WTC11 (cell line): ENCODE data around the gene MARCHF10. TPM values are rescaled to one million over a fixed set of nuclear protein-coding genes. Genes with fewer than 3 reads are reported as not detected.

Experiments
- ATAC-seq: fragments of 200-7000 bp; cut with Tn5 transposase; 2 replicates; pipeline ENCODE4 v1.10.0; 2021; ENCODE audit warnings: mild to moderate bottlenecking, moderate library complexity
- CTCF ChIA-PET: fragments of 300-600 bp; sonication (Branson Sonifier 250); formaldehyde crosslinking; loops from one replicate; lab custom pipeline; 2021; ENCODE audit warnings: antibody characterized with exemption; lab: Charles Lee
- POLR2A ChIA-PET: fragments of 350-600 bp; sonication (Branson Sonifier 250); formaldehyde crosslinking; loops from one replicate; lab custom pipeline; 2021; ENCODE audit warnings: antibody characterized with exemption; lab: Charles Lee
- DNase-seq: peaks from one replicate; pipeline ENCODE4 v3.0.0; 2021; ENCODE audit warnings: low spot score
- H3K27ac Mint-ChIP-seq: 2 replicates; pipeline ENCODE4 v1.8.0; 2021; ENCODE audit warnings: mixed read lengths
- H3K27me3 Mint-ChIP-seq: 2 replicates; pipeline ENCODE4 v1.8.0; 2021; ENCODE audit warnings: low read depth, mild to moderate bottlenecking, moderate library complexity, mixed read lengths
- H3K36me3 Mint-ChIP-seq: 2 replicates; pipeline ENCODE4 v1.8.0; 2021; ENCODE audit warnings: mixed read lengths
- H3K4me1 Mint-ChIP-seq: 2 replicates; pipeline ENCODE4 v1.8.0; 2022; ENCODE audit warnings: mixed read lengths
- H3K4me3 Mint-ChIP-seq: 2 replicates; pipeline ENCODE4 v1.8.0; 2021; ENCODE audit warnings: mild to moderate bottlenecking, moderate library complexity, mixed read lengths
- H3K9me3 Mint-ChIP-seq: 2 replicates; pipeline ENCODE4 v1.8.0; 2021; ENCODE audit warnings: mixed read lengths
- ATF6 ChIP-seq: sonication (generic); formaldehyde crosslinking; IDR thresholded peaks from 2 replicates; pipeline ENCODE4 v1.8.1; 2023; ENCODE audit warnings: mild to moderate bottlenecking, missing genetic modification reagents
- CREB1 ChIP-seq: sonication (generic); formaldehyde crosslinking; IDR thresholded peaks from 2 replicates; pipeline ENCODE4 v1.8.0; 2023; ENCODE audit warnings: mild to moderate bottlenecking, missing genetic modification reagents
- ETV6 ChIP-seq: sonication (generic); formaldehyde crosslinking; IDR thresholded peaks from 2 replicates; pipeline ENCODE4 v1.8.1; 2022; ENCODE audit warnings: mild to moderate bottlenecking, missing genetic modification reagents
- FOXP4 ChIP-seq: sonication (generic); formaldehyde crosslinking; IDR thresholded peaks from 2 replicates; pipeline ENCODE4 v1.8.0; 2022; ENCODE audit warnings: mild to moderate bottlenecking, missing genetic modification reagents
- NR3C1 ChIP-seq: sonication (generic); formaldehyde crosslinking; conservative IDR thresholded peaks from 2 replicates; pipeline ENCODE4 v1.8.1; 2023; ENCODE audit warnings: low read depth, mild to moderate bottlenecking, missing genetic modification reagents
- RELA ChIP-seq: sonication (generic); formaldehyde crosslinking; IDR thresholded peaks from 2 replicates; pipeline ENCODE4 v1.8.1; 2022; ENCODE audit warnings: missing genetic modification reagents, mild to moderate bottlenecking, borderline replicate concordance
- SMAD3 ChIP-seq: sonication (generic); formaldehyde crosslinking; IDR thresholded peaks from 2 replicates; pipeline ENCODE4 v1.8.0; 2022; ENCODE audit warnings: missing genetic modification reagents, mild to moderate bottlenecking, borderline replicate concordance
- SOX15 ChIP-seq: fragments of 250-450 bp; sonication (Bioruptor Pico); IDR thresholded peaks from 2 replicates; pipeline ENCODE4 v1.9.0; 2021; ENCODE audit warnings: mild to moderate bottlenecking
- TEAD4 ChIP-seq: sonication (generic); formaldehyde crosslinking; IDR thresholded peaks from 2 replicates; pipeline ENCODE4 v1.8.0; 2022; ENCODE audit warnings: mild to moderate bottlenecking, missing genetic modification reagents
- ZBTB21 ChIP-seq: sonication (generic); formaldehyde crosslinking; IDR thresholded peaks from 2 replicates; pipeline ENCODE4 v1.8.1; 2023; ENCODE audit warnings: mild to moderate bottlenecking, missing genetic modification reagents, borderline replicate concordance
- ZNF138 ChIP-seq: sonication (generic); formaldehyde crosslinking; conservative IDR thresholded peaks from 2 replicates; pipeline ENCODE4 v1.8.1; 2022; ENCODE audit warnings: mild to moderate bottlenecking, moderate library complexity, missing genetic modification reagents
- ZNF263 ChIP-seq: sonication (generic); formaldehyde crosslinking; IDR thresholded peaks from 2 replicates; pipeline ENCODE4 v1.8.1; 2022; ENCODE audit warnings: low read depth, mild to moderate bottlenecking, moderate library complexity, missing genetic modification reagents
- ZNF416 ChIP-seq: fragments of 250-450 bp; sonication (Bioruptor Pico); IDR thresholded peaks from 2 replicates; pipeline ENCODE4 v1.9.0; 2021; ENCODE audit warnings: mild to moderate bottlenecking, inconsistent platforms
- ZNF423 ChIP-seq: fragments of 250-450 bp; sonication (Bioruptor Pico); IDR thresholded peaks from 2 replicates; pipeline ENCODE4 v2.1.2; 2022; ENCODE audit warnings: mild to moderate bottlenecking, moderate library complexity
- ZNF512 ChIP-seq: sonication (generic); formaldehyde crosslinking; IDR thresholded peaks from 2 replicates; pipeline ENCODE4 v1.8.1; 2022; ENCODE audit warnings: missing genetic modification reagents, borderline replicate concordance
- ZSCAN18 ChIP-seq: fragments of 250-450 bp; sonication (Bioruptor Pico); IDR thresholded peaks from 2 replicates; pipeline ENCODE4 v2.1.2; 2022; ENCODE audit warnings: mild to moderate bottlenecking, moderate library complexity
- total RNA-seq: library from RNA; stranded (reverse); gene quantifications from 3 replicates; pipeline ENCODE4 v1.2.3, GENCODE V29; 2021
- TF ChIP-seq, protein P1 (sequence below): sonication (generic); formaldehyde crosslinking; IDR thresholded peaks from 2 replicates; pipeline ENCODE4 v1.8.1; 2023; ENCODE audit warnings: mild to moderate bottlenecking, moderate library complexity, missing genetic modification reagents

The MARCHF10 gene
- total RNA-seq, 1 experiment from 2014 or later, result 1.0 TPM

GRCh38 chr17:62751060-62751691 lies 56.9 kb downstream of the MARCHF10 start:
- H3K4me1 Mint-ChIP-seq, result peaks cover 34% of the 10 kb centered on the region
- POLR2A ChIA-PET, result interaction anchor here (0.5 kb wide), 1 partner anchor 62 kb away, joined by 3 read pairs; no protein-coding TSS in a partner anchor

More at GRCh38 chr17:62751060-62751691, 56.9 kb downstream of the MARCHF10 start:
- H3K4me3 Mint-ChIP-seq, result no peak overlapping the region
- peak; percentile 28; the same call in 1 of the 2 replicates for ATAC-seq
- no peaks in the 10 kb centered on the region for H3K36me3 Mint-ChIP-seq
- H3K27me3 Mint-ChIP-seq, result no peaks in the 10 kb centered on the region; the same call in 1 of the 2 replicates
- TF ChIP-seq ZBTB21 (CRISPR knock-in tag), result no peak
- no peak for TF ChIP-seq NR3C1
- no peak for TF ChIP-seq TEAD4 (CRISPR knock-in tag)
- TF ChIP-seq ZNF416 (CRISPR knock-in tag), result no peak
- no peak for TF ChIP-seq ZSCAN18 (CRISPR knock-in tag)
- TF ChIP-seq ZNF512 (CRISPR knock-in tag), result no peak
- no peak for TF ChIP-seq SOX15
- TF ChIP-seq, protein P1, sequence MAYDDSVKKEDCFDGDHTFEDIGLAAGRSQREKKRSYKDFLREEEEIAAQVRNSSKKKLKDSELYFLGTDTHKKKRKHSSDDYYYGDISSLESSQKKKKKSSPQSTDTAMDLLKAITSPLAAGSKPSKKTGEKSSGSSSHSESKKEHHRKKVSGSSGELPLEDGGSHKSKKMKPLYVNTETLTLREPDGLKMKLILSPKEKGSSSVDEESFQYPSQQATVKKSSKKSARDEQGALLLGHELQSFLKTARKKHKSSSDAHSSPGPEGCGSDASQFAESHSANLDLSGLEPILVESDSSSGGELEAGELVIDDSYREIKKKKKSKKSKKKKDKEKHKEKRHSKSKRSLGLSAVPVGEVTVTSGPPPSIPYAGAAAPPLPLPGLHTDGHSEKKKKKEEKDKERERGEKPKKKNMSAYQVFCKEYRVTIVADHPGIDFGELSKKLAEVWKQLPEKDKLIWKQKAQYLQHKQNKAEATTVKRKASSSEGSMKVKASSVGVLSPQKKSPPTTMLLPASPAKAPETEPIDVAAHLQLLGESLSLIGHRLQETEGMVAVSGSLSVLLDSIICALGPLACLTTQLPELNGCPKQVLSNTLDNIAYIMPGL (CRISPR knock-in tag), result no peak
- TF ChIP-seq FOXP4, result no peak
- no peak for TF ChIP-seq RELA
- TF ChIP-seq SMAD3 (CRISPR knock-in tag), result no peak
- TF ChIP-seq ETV6 (CRISPR knock-in tag), result no peak
- TF ChIP-seq ATF6, result no peak
- TF ChIP-seq ZNF423 (CRISPR knock-in tag), result no peak
- TF ChIP-seq CREB1 (CRISPR knock-in tag), result no peak
- no peak for TF ChIP-seq ZNF263 (CRISPR knock-in tag)
- TF ChIP-seq ZNF138, result no peak
- CTCF ChIA-PET, result interaction anchor here (0.5 to 1.3 kb wide), 5 partner anchors 9 to 236 kb away, joined by 3 to 4 read pairs (median 3); no protein-coding TSS in a partner anchor
- H3K9me3 Mint-ChIP-seq, result no peaks in the 10 kb centered on the region
- DNase-seq, result no peak
- H3K27ac Mint-ChIP-seq, result peak overlapping the region; percentile 52; the same call in 1 of the 2 replicates
